Measurements from ENCODE around the gene XRCC3.

XRCC3 gene

GRCh38 chr14:103714063-103714724 lies 1.1 kb downstream of the XRCC3 start:
- Mint-ChIP-seq H3K27ac (no peak overlapping the region), H3K36me3 (ENCODE audit: low read depth) (peaks cover 7% of the 10 kb centered on the region)

GRCh38 chr14:103713304-103714062 lies 1.8 kb downstream of the XRCC3 start:
- Mint-ChIP-seq H3K27ac (no peak overlapping the region), H3K4me1 (peaks cover 32% of the 10 kb centered on the region), H3K4me3 (peak overlapping the region; percentile 76 to 90 (median 87)), H3K27me3 (ENCODE audit: low read depth) (no peaks in the 10 kb centered on the region), H3K36me3 (ENCODE audit: low read depth) (peaks cover 7% of the 10 kb centered on the region), H3K9me3 (no peaks in the 10 kb centered on the region)
- TF ChIP-seq CTCF (IDR thresholded peaks at IDR 0.05; ENCODE audit: unreplicated experiment in 3 of 3): no peak

More at GRCh38 chr14:103714063-103714724, 1.1 kb downstream of the XRCC3 start:
- no peak for TF ChIP-seq CTCF (IDR thresholded peaks at IDR 0.05; ENCODE audit: unreplicated experiment in 3 of 3)
- Mint-ChIP-seq H3K4me3 (peak overlapping the region; percentile 76 to 90 (median 87)), H3K9me3 (no peaks in the 10 kb centered on the region), H3K4me1 (peaks cover 37% of the 10 kb centered on the region), H3K27me3 (ENCODE audit: low read depth) (no peaks in the 10 kb centered on the region)

GRCh38 chr14:103712633-103713247 lies 2.5 kb downstream of the XRCC3 start:
- Mint-ChIP-seq H3K36me3 (ENCODE audit: low read depth) (peaks cover 5% of the 10 kb centered on the region), H3K27me3 (ENCODE audit: low read depth) (no peaks in the 10 kb centered on the region), H3K4me3 (peak overlapping the region in 2 of 3 experiments; percentile 44 to 60), H3K9me3 (no peaks in the 10 kb centered on the region), H3K4me1 (peaks cover 24% of the 10 kb centered on the region), H3K27ac (no peak overlapping the region)
- TF ChIP-seq CTCF (IDR thresholded peaks at IDR 0.05; ENCODE audit: unreplicated experiment in 3 of 3): no peak

- no peak for TF ChIP-seq CTCF (IDR thresholded peaks at IDR 0.05; ENCODE audit: unreplicated experiment in 3 of 3)
- Mint-ChIP-seq H3K27me3 (ENCODE audit: low read depth) (no peaks in the 10 kb centered on the region), H3K36me3 (ENCODE audit: low read depth) (no peaks in the 10 kb centered on the region), H3K27ac (peak overlapping the region in 1 of 3 experiments; percentile 26), H3K9me3 (no peaks in the 10 kb centered on the region), H3K4me1 (peaks cover 15% of the 10 kb centered on the region), H3K4me3 (peak overlapping the region in 2 of 3 experiments; percentile 44 to 60)
Measured at GRCh38 chr14:103711516-103712431, 3.5 kb downstream of the XRCC3 start.

GRCh38 chr14:103710771-103711377 lies 4.4 kb downstream of the XRCC3 start:
- H3K27me3 Mint-ChIP-seq (ENCODE audit: low read depth): no peaks in the 10 kb centered on the region

More at GRCh38 chr14:103710771-103711377, 4.4 kb downstream of the XRCC3 start:
- peak overlapping the region in 1 of 3 experiments; percentile 26 for H3K27ac Mint-ChIP-seq
- H3K36me3 Mint-ChIP-seq (ENCODE audit: low read depth): no peaks in the 10 kb centered on the region
- peaks cover 11% of the 10 kb centered on the region for H3K4me1 Mint-ChIP-seq
- no peak for TF ChIP-seq CTCF (IDR thresholded peaks at IDR 0.05; ENCODE audit: unreplicated experiment in 3 of 3)
- H3K9me3 Mint-ChIP-seq: no peaks in the 10 kb centered on the region
- peak overlapping the region in 1 of 3 experiments; percentile 6 for H3K4me3 Mint-ChIP-seq
